ENCODE results near the gene MAPK8.

GRCh38 chr10:48437546-48437945, 131.1 kb downstream of the MAPK8 start:
- TF ChIP-seq PBX3 (IDR thresholded peaks at IDR 0.05) = no peak
- TF ChIP-seq EP300 (IDR thresholded peaks at IDR 0.05) = no peak
- no peak for TF ChIP-seq CTCF (IDR thresholded peaks at IDR 0.05)
- TF ChIP-seq BHLHE40 (IDR thresholded peaks at IDR 0.05; ENCODE audit: low read depth, low read length) = no peak
- TF ChIP-seq KDM1A (IDR thresholded peaks at IDR 0.05; ENCODE audit: low read depth) = no peak
- no peak for TF ChIP-seq REST (IDR thresholded peaks at IDR 0.05)
- no peak for TF ChIP-seq RARB (CRISPR knock-in tag; IDR thresholded peaks at IDR 0.05)
- TF ChIP-seq POLR2A (IDR thresholded peaks at IDR 0.05; ENCODE audit: low read length) = no peak

Measured in A549 (cell line).